ENCODE data around the gene PTPN4. TPM values are rescaled to one million over a fixed set of nuclear protein-coding genes. Genes with fewer than 3 reads are reported as not detected.

PTPN4 gene
- total and polyA plus RNA-seq, 9 donors, result 3.4 to 45.7 (median 35.2) TPM

DNA sequence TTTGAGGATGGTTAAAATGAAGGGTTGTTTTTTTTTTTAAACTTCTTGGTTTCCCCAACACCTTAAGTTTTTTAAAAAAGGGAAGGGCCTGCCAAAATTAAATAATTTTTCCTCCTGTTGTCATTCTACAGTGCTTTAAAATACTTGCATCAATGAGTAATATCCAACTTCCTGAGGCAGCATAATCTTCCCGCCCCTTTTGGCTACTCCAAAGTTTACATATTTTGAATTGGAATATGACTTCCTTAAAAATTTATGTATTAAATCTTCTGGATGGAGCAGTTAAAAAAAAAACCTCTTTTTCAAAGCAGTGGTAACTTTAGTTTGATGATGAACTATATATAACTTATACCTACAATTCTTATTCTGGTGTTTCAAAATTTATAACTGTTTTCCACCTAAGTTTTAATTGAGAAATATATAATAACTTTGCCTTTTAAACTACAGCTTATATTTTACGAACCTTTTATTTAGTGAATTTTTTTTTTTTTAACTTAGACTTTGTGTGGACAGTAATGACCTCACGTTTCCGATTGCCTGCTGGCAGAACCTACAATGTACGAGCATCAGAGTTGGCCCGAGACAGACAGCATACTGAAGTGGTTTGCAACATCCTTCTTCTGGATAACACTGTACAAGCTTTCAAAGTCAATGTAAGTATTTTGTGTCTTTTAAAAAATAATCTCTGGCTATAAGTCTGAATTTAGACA lies 49.8 kb downstream of the PTPN4 start:
- Histone ChIP-seq H3K4me3 (no peak overlapping the region), H3K36me3 (no peaks in the 10 kb centered on the region), H3K9me3 (no peaks in the 10 kb centered on the region), H3K27me3 (no peaks in the 10 kb centered on the region), H3K4me1 (ENCODE audit: insufficient read depth) (peaks cover 2% of the 10 kb centered on the region), H3K27ac (no peak overlapping the region)
- TF ChIP-seq EP300 (IDR thresholded peaks at IDR 0.05) (no peak), POLR2A (IDR thresholded peaks at IDR 0.05) (no peak)
- TF ChIP-seq, protein P1, sequence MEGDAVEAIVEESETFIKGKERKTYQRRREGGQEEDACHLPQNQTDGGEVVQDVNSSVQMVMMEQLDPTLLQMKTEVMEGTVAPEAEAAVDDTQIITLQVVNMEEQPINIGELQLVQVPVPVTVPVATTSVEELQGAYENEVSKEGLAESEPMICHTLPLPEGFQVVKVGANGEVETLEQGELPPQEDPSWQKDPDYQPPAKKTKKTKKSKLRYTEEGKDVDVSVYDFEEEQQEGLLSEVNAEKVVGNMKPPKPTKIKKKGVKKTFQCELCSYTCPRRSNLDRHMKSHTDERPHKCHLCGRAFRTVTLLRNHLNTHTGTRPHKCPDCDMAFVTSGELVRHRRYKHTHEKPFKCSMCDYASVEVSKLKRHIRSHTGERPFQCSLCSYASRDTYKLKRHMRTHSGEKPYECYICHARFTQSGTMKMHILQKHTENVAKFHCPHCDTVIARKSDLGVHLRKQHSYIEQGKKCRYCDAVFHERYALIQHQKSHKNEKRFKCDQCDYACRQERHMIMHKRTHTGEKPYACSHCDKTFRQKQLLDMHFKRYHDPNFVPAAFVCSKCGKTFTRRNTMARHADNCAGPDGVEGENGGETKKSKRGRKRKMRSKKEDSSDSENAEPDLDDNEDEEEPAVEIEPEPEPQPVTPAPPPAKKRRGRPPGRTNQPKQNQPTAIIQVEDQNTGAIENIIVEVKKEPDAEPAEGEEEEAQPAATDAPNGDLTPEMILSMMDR (IDR thresholded peaks at IDR 0.05), result no peak
- intact Hi-C loops (cut with DNase I), result loop anchor here in 1 of 4 donors (10.0 kb wide), 1 partner anchor 45 kb away; no protein-coding TSS in a partner anchor
- WGBS, 3 donors, result 2 to 5% (median 3%) methylated on average over 6 of the region's 6 CpGs
- peak in 1 of 5 donors; percentile 30 for DNase-seq

DNA sequence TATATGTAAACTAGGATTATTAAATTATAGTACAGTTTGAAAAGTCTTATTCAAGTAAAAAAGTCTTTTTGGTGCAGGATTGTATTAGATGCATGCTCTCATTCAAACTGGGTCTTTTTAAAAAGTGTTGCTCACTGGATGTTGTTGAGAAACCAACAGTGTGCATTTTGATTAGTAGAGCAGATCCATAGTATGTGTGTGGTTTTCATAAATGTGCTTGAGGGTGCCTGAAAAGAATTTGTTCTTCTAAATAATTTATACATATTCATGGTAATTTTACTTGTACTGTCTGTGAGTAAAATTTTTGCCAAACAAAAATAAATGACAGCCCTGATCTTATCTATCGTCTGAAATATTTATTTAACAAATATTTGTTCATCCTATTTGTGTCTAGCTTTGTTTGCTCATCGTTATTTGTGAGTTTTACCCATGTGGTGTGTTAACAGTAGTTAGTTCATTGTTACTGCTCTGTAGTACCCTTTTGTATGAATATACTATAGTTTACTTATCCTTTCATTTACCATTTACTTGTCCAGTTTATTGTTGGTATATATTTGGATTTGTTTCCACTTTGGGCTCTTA lies 50.4 kb downstream of the PTPN4 start:
- intact Hi-C loops (cut with DNase I), result loop anchor here in 1 of 4 donors (10.0 kb wide), 1 partner anchor 45 kb away; no protein-coding TSS in a partner anchor
- no peak for DNase-seq
- no peaks in the 10 kb centered on the region for H3K9me3 ChIP-seq
- H3K36me3 ChIP-seq, result no peaks in the 10 kb centered on the region
- no peak overlapping the region for H3K4me3 ChIP-seq
- H3K27ac ChIP-seq, result no peak overlapping the region
- H3K4me1 ChIP-seq (ENCODE audit: insufficient read depth), result peaks cover 2% of the 10 kb centered on the region
- WGBS, 3 donors, result 25 to 50% (median 40%) methylated on average over 2 of the region's 2 CpGs
- TF ChIP-seq, protein P1 (IDR thresholded peaks at IDR 0.05), result no peak
- TF ChIP-seq POLR2A (IDR thresholded peaks at IDR 0.05) (no peak), EP300 (IDR thresholded peaks at IDR 0.05) (no peak)
- H3K27me3 ChIP-seq, result no peaks in the 10 kb centered on the region

DNA sequence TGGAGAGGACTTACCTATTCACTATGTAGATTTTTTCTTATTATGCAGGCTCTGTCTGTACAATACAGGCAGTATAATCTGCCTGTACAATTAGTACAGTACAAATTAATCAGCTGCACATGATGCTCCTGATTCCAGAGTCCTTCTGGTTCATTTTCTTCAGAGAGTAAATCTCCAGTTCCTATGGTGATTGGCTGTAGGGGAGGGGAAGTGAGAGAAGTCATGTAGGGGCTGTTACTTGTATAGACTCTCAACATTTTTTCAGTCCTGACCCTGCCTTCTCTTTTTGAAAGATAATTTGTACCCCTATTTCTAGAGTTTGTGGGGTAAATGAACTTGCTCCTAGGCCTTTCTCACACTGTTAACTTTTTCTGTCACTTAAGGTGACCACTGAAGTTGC lies 54.5 kb downstream of the PTPN4 start:
- Histone ChIP-seq H3K27ac (no peak overlapping the region), H3K9me3 (no peaks in the 10 kb centered on the region), H3K4me1 (ENCODE audit: insufficient read depth) (peaks cover 2% of the 10 kb centered on the region), H3K36me3 (no peaks in the 10 kb centered on the region), H3K27me3 (no peaks in the 10 kb centered on the region), H3K4me3 (no peak overlapping the region)
- DNase-seq, result no peak
- intact Hi-C loops (cut with DNase I), result loop anchor here in 1 of 4 donors (10.0 kb wide), 1 partner anchor 49 kb away; no protein-coding TSS in a partner anchor
- TF ChIP-seq, protein P1 (IDR thresholded peaks at IDR 0.05), result no peak
- TF ChIP-seq POLR2A (IDR thresholded peaks at IDR 0.05), result no peak
- no peak for TF ChIP-seq EP300 (IDR thresholded peaks at IDR 0.05)

DNA sequence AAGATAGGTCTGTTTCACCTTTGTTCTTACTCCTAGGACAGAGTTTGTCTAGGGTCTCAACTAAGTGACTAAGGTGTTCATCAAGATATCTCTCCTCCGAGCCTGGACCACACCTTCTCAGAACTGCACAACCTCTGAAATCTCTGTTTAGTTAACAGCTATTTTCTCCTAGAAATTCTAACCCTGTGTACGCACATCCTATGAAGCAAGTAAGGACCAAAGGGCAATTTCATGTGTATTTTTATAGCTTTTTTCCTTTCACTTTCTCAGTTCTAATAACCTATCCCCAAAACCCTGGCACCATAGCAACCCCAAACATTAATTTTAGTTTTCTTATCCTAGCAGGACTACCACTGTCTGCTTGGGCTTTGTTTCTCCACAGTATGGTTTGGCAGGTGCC lies 59.1 kb downstream of the PTPN4 start:
- TF ChIP-seq EP300 (IDR thresholded peaks at IDR 0.05) (no peak), POLR2A (IDR thresholded peaks at IDR 0.05) (no peak)
- TF ChIP-seq, protein P1 (IDR thresholded peaks at IDR 0.05), result no peak
- Histone ChIP-seq H3K27me3 (no peaks in the 10 kb centered on the region), H3K9me3 (no peaks in the 10 kb centered on the region), H3K36me3 (no peaks in the 10 kb centered on the region), H3K4me3 (no peak overlapping the region), H3K4me1 (ENCODE audit: insufficient read depth) (peaks cover 2% of the 10 kb centered on the region), H3K27ac (no peak overlapping the region)
- intact Hi-C loops (cut with DNase I), result loop anchor here in 1 of 4 donors (10.0 kb wide), 1 partner anchor 54 kb away; no protein-coding TSS in a partner anchor
- 98 to 99% (median 99%) methylated on average over 2 of the region's 2 CpGs for WGBS, 3 donors
- no peak for DNase-seq

Data from ovary (tissue), 9 donors.